ENCODE data around the gene CAMK1D.
"Not testable (repeated sequence)": the region's sequence is repeated elsewhere in the genome, so short reads cannot be mapped to it uniquely, and the experiment has no call there.

The CAMK1D gene

GRCh38 chr10:12701696-12702095 is 352.3 kb downstream of the CAMK1D start:
- DNase-seq (ENCODE audit: low read depth) = no peak

GRCh38 chr10:12702215-12702770 is 352.9 kb downstream of the CAMK1D start:
- no peak for DNase-seq (ENCODE audit: low read depth)

- DNase-seq (ENCODE audit: low read depth) = no peak
Measured at GRCh38 chr10:12703126-12703525, 353.8 kb downstream of the CAMK1D start.

GRCh38 chr10:12703813-12704212 is 354.5 kb downstream of the CAMK1D start:
- DNase-seq (ENCODE audit: low read depth) = no peak

- DNase-seq (ENCODE audit: low read depth) = no peak
Measured at GRCh38 chr10:12704488-12704887, 355.1 kb downstream of the CAMK1D start.

GRCh38 chr10:12705943-12706342 is 356.6 kb downstream of the CAMK1D start:
- no peak for DNase-seq (ENCODE audit: low read depth)

- DNase-seq (ENCODE audit: low read depth) = peak; percentile 63
Measured at GRCh38 chr10:12707461-12708185, 358.3 kb downstream of the CAMK1D start.

GRCh38 chr10:12709000-12709401 is 359.7 kb downstream of the CAMK1D start:
- DNase-seq (ENCODE audit: low read depth) = no peak

- no peak for DNase-seq (ENCODE audit: low read depth)
Measured at GRCh38 chr10:12709521-12709963, 360.2 kb downstream of the CAMK1D start.

- DNase-seq (ENCODE audit: low read depth) = no peak
Measured at GRCh38 chr10:12710157-12710556, 360.8 kb downstream of the CAMK1D start.

- no peak for DNase-seq (ENCODE audit: low read depth)
Measured at GRCh38 chr10:12710594-12711349, 361.4 kb downstream of the CAMK1D start.

GRCh38 chr10:12711350-12711708 is 362.0 kb downstream of the CAMK1D start:
- no peak for DNase-seq (ENCODE audit: low read depth)

- no peak for DNase-seq (ENCODE audit: low read depth)
Measured at GRCh38 chr10:12712293-12712983, 363.1 kb downstream of the CAMK1D start.

- not testable (repeated sequence) for DNase-seq (ENCODE audit: low read depth)
Measured at GRCh38 chr10:12712984-12713316, 363.6 kb downstream of the CAMK1D start.

- DNase-seq (ENCODE audit: low read depth) = no peak
Measured at GRCh38 chr10:12716042-12716441, 366.7 kb downstream of the CAMK1D start.

- no peak for DNase-seq (ENCODE audit: low read depth)
Measured at GRCh38 chr10:12717981-12718707, 368.8 kb downstream of the CAMK1D start.

GRCh38 chr10:12719365-12719764 is 370.0 kb downstream of the CAMK1D start:
- DNase-seq (ENCODE audit: low read depth) = no peak

GRCh38 chr10:12720217-12720981 is 371.1 kb downstream of the CAMK1D start:
- DNase-seq (ENCODE audit: low read depth) = peak; percentile 31

- no peak for DNase-seq (ENCODE audit: low read depth)
Measured at GRCh38 chr10:12721334-12721733, 372.0 kb downstream of the CAMK1D start.

- no peak for DNase-seq (ENCODE audit: low read depth)
Measured at GRCh38 chr10:12723220-12723619, 373.9 kb downstream of the CAMK1D start.
